Effector CD8-positive, alpha-beta T cell (primary cell): ENCODE results near the gene ZNF689.
"Not testable (repeated sequence)": the region's sequence is repeated elsewhere in the genome, so short reads cannot be mapped to it uniquely, and the experiment has no call there.

Source experiments
- DNase-seq: peaks from one replicate; lab custom pipeline; 2025; lab: John Stamatoyannopoulos, UW
- total RNA-seq, 4 experiments: gene quantifications; one replicate each; lab custom pipeline; 2026; lab: John Stamatoyannopoulos, UW

ZNF689 gene
- total RNA-seq, result 24.0 to 33.6 (median 32.4) reads per million in 4 experiments

GRCh38 chr16:30609926-30610839 is at the start of gene ZNF689:
TSS of gene ZNF689 (minus strand) at chr16:30610389. CDS start at chr16:30610041, 348 bp downstream.
- peak; percentile 94 for DNase-seq

- no peak for DNase-seq
Observed at GRCh38 chr16:30658731-30659506, 48.7 kb upstream of the ZNF689 start.

GRCh38 chr16:30657866-30658730 is 47.9 kb upstream of the ZNF689 start, which contains the start of gene FBRS:
TSS of gene FBRS (plus strand) at chr16:30658431. CDS start at chr16:30659519, 1,088 bp downstream.
- peak; percentile 99 for DNase-seq

GRCh38 chr16:30656974-30657865 is 47.0 kb upstream of the ZNF689 start:
- no peak for DNase-seq

GRCh38 chr16:30656388-30656787 is 46.2 kb upstream of the ZNF689 start:
- DNase-seq, result no peak

- DNase-seq, result no peak
Observed at GRCh38 chr16:30655815-30656347, 45.7 kb upstream of the ZNF689 start.

GRCh38 chr16:30654856-30655255 is 44.7 kb upstream of the ZNF689 start:
- DNase-seq, result no peak

GRCh38 chr16:30652718-30653117 is 42.5 kb upstream of the ZNF689 start:
- DNase-seq, result no peak

GRCh38 chr16:30652005-30652296 is 41.8 kb upstream of the ZNF689 start:
- DNase-seq, result no peak

- peak; percentile 70 for DNase-seq
Observed at GRCh38 chr16:30651124-30652004, 41.2 kb upstream of the ZNF689 start.

GRCh38 chr16:30650369-30651123 is 40.4 kb upstream of the ZNF689 start, which contains the start of gene PRR14:
TSS of gene PRR14 (plus strand) at chr16:30650960. CDS start at chr16:30651646, 686 bp downstream.
- peak; percentile 95 for DNase-seq

GRCh38 chr16:30649725-30650368 is 39.7 kb upstream of the ZNF689 start:
- DNase-seq, result no peak

- no peak for DNase-seq
Observed at GRCh38 chr16:30647274-30647571, 37.0 kb upstream of the ZNF689 start.

GRCh38 chr16:30645727-30646126 is 35.5 kb upstream of the ZNF689 start:
- DNase-seq, result no peak

- DNase-seq, result no peak
Observed at GRCh38 chr16:30644334-30644830, 34.2 kb upstream of the ZNF689 start.

- DNase-seq, result no peak
Observed at GRCh38 chr16:30641378-30641982, 31.3 kb upstream of the ZNF689 start.

- no peak for DNase-seq
Observed at GRCh38 chr16:30637944-30638343, 27.8 kb upstream of the ZNF689 start.

- DNase-seq, result not testable (repeated sequence)
Observed at GRCh38 chr16:30637139-30637538, 26.9 kb upstream of the ZNF689 start.
